GM19468 (cell line): ENCODE data around the gene TSPAN32.

Source experiments
- ATAC-seq: cut with Tn5 transposase; IDR thresholded peaks from one replicate; pipeline ENCODE4 v1.9.1; 2021; ENCODE audit warnings: mild to moderate bottlenecking, moderate library complexity, moderate number of reproducible peaks; ENCODE audit not compliant: unreplicated experiment; ENCODE audit errors: extremely low read depth

The TSPAN32 gene

DNA sequence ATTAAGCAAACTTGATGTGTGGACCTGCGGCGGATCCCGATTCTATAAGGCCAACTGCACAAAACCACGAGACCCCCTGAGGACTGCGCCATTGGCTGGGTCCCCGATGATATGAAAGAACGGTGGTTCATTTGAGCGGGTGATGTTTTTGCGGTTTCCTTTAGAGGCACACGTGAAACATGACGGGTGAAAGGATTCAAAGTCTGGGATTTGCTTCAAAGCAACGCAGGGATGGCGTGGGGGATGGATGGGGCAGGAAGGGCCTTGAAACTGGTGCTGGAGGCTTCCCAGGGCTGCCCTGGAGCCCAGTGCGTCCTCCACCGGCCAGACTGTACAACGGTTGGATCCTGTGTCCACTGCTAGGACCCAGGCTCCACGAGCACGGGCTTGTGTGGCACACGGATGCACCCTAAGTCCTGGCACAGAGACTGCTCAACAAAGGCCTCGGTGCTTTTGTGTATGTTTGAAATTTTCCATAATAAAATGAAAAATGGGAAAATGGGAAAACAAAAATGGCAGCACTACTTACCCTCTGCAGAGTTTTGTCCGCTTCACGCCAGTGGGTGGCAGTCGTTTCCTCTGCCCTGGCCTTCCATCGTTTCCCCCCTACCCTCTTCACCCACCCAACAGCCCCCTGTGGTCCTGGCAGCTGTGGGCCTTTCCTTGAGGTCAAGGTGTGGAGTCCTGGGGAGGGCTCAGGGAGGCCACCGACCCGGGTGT, 35.1 kb upstream of the TSPAN32 start:
- ATAC-seq = no peak

DNA sequence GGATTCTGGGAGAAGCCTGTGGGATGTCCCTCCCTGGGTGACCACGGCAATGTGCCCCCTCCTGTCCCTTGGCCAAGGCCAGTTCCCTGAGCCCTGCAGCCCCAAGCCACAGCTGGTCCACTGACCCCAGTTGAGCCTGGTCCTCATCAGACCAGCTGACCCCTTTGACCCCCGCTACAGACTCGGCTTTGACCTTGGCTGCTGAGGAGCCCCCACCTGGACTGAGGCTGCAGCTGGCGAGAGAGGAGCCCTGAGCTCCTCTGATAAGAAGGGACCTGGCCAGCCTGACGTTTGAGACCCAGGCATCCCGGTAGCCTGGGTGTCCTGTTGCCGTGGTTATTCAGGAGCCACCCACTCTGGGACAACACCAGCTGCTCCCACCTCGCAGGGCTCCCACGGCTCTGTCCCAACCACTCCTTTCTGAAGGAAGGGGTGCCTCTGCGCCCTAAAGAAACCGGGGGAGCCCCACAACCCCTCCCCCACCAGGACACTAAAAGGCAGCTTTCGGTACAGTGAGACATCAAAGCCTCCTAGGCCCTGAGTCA, 34.4 kb upstream of the TSPAN32 start:
- no peak for ATAC-seq

DNA sequence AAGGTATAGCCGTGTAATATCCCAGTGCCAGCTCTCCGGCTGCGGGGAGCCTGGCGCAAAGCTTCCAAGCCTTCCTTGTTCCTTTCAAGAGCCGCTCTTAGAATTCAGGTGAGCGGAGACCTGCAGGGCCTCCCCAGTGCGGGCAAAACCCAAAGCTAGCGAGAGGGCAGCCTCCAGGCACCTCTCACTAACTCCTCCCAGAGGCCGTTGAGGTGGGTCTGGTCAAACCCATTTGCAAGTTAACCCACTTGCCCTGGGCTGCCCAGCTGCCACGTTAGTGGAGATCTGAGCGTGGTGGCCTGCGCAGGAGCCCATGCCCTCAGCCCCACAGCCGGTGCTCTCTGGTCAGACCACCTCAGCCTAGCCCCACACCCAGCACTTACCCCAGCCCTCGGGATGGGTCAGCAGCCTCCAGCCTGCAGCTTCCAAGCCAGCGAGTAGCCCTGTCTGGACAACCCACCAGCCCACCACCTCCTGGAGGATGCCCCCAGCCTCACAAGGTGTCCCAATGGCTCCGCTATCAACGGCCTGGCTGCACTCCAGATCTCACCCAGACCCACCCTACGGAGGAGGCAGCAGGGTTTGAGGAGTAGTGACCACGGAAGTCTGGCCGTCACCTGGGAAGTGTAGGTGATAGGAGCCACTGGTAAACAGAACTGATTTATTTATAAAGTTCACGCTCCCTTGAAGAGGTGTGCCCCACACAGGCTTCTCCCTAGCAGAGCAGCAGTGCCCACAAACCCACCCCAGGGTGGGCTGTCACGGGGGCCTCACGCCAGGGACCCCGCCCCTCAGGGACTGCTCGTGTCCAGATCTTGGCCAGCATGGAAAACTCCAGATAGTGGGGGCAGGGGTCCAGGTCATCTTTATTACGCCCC, 33.7 kb upstream of the TSPAN32 start:
- ATAC-seq = no peak

DNA sequence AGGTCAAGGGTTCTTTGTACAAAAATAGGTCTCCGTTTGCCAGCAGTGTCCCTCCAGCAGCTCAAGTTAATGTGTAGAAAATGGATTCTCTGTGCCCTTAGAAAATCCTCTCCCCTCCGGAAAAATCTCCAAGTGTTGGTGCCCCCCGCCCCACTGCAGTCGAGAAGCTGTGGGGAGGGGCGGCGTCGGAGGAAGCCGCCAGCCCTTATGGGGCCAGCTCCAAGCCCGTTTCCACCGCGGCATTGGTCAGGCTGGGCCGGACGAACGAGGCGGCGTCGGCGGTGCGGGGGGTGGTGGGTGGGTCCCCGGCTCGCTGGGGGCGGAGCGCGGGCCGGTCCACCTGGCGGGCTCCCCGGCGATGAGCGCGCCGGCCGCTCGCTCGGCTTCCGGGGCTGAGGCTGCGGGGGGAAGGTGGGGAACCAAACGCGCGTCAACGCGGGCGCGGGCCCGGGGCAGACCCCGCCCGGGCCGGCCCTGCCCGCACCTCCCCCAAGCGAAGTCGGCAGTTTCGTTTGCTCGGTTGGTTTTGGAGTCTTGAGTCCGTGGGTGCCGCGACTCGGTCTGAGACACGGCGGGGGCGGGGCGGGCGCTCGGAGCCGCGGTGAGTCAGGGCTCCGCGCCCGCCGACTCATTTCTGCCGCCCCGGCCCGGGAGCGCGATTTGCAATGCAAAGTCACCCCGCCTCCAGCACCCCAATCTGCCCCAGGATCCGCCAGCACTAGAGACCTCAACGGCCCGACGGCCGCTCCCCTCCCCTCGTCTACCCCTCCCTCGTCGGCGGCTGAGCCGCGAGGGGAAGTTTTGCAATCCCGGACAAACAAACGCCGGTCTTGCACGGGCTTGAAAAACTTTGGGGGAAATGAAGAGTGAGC, 32.8 kb upstream of the TSPAN32 start:
- no peak for ATAC-seq

DNA sequence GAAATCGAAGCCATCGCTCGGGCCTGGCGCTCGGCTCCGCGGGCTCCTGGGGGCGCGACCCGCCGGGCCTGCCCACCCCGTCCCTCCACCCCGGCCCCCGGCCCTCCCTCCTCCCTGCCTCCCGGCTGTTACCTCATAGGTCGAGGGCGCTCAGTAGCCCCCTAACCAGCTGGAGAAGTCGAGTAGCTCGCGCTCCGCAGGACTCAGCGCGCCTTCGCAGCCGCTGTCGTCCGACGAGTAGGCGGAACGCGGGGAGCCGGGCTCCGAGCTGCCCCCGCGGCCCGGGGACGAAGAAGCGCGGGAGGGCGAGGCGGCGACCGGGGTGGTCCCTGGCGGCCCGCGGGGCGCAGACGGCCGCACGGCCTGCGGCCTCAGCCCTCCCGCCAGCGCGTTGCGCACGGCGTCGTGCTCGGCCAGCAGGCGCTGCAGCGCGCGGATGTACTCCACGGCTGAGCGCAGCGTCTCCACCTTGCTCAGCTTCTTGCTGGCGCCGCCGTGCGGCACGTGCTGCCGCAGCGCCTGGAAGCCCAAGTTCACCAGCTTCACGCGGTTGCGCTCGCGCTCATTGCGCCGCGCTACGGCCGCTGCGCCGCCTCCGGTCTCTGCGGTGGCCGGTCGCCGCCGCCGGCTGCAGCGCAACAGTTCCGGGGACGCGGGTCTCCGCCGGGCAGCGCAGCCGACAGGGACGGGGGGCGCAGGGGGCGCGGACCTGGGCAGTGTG, 32.1 kb upstream of the TSPAN32 start:
- no peak for ATAC-seq

DNA sequence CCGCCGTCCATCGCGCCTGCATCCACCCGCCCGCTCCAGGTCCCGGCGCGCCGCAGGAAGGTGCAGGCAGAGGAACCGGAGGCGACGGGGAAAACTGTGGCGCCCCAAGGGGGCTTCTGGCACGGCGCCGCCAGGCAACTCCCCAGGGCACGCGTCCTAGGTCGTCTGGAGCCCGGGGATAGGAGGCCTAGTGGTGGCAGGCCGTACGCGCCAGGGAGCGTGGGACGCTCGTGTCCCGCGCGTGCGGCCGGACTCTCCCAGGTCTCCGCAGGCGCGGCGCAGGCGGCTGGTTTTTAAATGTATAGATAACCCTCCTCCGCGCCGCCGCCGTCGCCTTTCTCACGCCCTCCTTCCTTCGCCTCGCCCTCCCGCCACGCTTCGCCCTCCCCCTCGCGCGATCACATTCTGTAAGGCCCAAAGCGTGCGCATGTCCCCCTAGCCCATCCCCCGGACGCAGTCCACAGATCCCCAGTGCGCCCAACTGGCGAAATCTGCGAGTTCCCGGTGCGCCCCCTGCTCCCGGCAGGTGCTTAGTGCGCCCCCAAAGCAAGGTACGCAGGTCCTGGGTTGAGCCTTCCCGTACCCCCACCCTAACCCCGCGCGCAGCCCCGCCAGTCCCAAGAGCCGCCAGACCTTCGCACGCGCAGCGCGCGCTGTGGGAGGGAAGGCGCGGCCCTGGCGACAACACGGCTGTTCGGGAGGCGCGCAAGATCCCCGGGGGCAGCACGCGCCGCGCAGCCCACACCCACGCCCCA, 31.3 kb upstream of the TSPAN32 start, which contains the start of gene ASCL2:
ASCL2 (minus strand) TSS at position 267 of the 755 bp plus-strand sequence; CDS start at position 11, 256 bp downstream.
- ATAC-seq = no peak

DNA sequence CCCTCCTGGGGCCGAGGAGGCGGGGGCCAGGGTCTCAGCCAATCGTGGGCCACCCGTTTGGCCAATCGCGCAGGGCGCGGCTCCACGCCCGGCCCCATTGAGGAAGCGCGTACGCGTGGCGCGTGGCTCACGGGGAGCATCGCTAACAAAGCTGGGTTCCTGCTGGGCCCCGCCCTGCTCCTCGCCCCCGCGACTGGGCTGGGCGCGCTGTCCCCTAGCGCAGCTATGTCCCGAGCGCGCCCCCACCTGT, 30.8 kb upstream of the TSPAN32 start:
- ATAC-seq = no peak

DNA sequence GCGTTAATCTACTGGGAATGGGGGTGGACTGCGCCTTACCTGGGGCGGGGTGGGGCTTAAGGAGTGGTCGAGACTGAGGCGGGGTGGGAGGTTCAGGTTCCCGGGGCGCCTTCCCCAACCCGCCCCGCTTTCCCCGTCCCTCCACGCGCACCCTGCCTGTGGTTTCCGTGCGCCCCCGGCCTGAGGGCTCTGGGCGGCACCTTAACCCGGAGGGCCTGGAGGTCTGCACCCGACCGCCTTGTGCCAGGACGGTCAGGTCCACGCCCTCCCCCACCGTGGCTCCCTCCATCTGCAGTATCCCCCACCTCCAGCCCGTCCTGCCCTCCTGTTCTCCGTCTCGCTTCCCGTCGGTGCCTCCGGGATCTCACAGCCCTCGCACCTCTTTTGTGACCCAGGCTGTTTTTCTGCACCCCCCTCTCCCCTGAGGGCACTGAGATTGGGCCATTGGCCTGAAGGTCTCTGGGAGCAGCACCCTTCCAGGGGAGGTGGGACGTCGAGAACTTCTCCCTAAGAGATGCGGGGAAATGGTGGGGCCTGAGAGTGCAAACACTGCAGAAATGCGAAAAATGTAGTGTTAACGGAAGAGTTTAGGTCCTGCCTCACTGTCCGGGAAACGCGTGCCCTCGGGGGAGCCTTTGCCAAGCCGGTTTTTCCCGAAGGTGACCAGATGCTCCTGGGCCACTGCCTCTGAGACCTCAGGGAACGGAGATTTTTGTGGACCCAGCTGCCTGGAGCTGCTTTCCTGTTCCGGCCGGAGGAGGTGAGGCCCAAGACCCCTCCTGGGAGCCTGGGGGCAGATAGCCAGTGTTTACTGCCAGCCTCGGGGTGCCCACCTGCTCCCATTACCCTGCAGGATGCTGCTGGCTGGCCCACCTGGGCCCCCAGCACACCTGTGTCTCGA, 30.2 kb upstream of the TSPAN32 start:
- ATAC-seq = no peak

DNA sequence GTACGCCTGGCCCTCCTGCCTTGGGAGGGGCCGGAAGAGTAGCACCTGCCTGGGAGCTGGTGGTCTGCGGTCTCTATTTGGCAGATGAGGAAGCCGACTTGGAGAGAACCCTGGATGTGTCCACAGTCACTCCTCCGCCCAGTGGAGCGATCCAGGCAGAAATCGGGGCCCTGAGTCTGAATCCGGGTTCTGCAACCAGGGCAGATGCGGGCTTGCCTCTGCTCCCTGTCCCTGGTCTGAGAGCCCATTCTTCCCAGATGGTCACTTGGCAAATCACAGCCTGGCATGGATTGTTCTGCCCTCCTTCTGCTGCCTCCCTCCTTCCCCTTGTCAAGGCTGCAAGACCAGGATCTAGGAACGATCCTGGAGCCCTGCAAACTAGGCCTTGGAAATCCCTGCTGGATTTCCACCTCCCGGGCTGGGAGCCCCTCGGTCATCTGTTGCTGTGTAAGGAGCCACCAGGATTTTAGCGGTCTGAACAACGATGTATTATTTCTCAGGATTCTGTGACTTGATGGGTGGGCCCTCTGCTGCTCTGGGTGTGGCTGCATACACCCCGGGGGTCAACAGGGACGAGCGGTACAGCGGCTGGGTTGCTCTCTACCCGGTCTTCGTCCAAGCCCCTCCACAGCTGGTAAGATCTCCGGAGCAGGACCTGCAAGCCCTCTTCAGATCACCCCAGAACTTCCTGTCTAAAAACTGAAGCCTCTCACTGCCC, 29.4 kb upstream of the TSPAN32 start:
- no peak for ATAC-seq

DNA sequence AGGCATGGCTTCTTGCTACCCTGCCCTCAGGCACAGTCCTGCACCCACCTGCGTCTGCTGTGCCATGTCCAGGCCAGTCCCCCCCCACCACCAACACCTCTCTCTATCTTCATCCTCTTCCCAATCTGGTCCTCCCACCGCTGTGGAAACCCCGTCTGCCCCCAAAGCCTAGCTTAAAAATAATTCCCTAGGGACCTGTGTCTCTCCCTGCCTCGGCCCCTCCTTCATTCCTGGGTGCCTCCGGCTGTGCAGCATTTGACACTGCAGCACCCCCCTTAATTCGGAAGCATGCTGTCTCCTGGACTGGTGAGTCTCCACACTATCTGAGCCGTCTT, 28.9 kb upstream of the TSPAN32 start:
- no peak for ATAC-seq

DNA sequence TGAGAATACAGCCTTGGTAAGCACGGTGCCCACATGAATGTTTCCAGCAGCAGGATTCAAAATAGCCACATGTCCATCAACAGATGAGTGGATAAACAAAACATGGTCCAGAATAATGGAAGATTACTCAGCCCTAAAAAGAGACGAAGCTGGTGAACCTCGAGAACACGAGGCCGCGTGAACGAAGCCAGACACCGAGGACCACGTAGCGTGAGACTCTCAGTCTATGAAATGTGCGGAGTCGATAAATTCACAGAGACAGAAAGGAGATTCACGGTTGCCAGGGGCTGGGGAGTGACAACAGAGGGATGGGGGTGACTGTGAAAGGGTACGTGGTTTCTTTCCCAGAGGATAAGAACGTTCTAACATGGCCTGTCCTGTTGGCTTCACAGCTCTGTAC, 28.5 kb upstream of the TSPAN32 start:
- ATAC-seq = no peak

DNA sequence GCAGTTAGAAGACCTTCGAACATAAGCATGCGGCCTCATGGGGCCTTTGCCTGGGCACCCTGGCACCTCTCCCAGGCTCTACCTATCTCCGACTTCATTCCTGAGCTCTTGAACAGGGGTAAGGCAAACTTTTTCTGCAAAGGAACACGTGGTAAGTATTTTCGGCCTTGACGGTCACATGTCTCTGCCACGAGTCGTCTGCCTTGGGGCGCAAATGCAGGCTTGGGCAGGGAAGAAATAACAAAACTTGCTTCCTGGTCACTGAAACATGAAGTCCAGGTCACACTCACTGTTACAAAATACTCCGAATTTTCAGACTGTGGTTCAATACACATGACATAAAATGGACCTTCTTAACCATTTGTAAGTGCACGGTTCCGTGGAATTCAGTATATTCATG, 28.0 kb upstream of the TSPAN32 start:
- ATAC-seq = no peak

DNA sequence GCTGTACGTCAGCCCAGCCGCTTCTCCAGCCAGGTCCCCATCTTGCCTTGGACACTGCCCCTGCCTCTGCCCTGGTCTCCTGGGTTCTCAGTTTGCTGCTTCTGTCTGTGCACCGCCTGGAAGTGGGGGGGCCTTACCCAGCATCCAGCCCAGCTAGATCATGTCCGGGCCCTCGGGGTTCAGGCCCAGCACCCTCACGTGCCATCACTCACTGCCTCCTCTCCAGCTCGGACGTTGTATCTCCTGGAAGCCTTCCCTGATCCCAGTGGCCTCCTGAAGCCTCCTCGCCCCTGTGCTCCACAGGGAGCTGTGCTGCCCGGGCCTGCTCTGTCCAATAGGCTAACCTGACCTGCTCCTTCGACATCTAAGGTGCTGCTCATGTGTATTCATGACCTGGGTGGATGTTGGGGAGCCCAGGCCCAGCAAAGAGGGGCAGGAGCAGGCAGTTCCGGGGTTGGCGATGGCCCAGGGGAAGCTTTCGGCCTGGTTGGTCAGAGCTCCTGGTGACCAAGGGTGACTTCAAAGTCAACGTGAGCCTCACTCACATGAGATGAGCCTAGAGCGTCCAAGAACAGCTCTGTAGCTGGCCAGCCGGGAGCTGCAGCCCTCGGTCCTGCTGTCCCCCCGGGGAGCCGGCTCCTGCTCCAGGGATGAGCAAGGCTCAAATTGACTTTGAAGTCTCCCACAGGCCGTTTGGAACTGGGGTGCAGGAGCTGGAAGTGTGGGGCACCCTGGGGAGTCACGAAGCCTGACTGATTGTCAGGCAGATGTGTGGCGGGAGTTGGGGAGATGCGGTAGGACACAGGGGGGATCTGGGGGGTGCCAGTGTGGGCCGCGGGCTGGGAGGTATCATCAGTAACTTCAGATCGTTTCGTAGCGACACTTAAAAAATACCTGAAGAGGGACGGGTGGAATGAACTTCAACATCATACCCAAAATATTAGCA, 26.2 kb upstream of the TSPAN32 start:
- ATAC-seq = no peak

DNA sequence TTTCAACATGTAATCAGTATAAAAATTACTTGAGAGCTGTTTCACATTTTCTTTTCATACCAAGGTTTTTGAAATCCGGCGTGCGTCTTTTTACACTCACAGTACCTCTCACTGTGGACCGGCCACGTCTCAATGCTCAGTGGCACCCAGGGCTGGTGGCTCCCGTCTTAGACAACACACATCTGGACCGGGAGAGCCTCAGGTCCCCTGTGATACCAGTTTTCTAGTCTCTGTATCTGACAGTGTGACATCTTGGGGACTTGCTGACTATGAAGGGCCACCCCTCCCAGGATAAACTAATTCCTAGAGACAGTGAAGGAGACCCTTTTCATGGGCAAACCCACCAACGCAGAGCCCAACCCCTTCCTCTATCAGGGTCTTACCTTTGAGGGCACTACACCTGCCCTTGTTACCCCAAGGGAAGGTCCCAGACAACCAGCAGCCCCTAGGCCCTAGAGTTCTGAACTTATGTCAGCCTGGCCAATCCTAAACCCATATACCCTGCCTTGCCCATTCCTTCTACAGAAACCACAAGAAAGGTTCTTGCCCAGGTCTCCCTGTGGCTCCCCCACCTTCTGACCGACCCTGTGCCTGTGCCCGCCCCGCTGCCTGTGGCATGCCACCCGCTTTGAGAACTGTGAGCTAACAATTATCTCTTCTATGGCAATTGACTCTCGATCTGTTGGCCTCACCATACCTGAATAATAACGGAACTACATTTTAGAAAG, 25.4 kb upstream of the TSPAN32 start:
- ATAC-seq = no peak

DNA sequence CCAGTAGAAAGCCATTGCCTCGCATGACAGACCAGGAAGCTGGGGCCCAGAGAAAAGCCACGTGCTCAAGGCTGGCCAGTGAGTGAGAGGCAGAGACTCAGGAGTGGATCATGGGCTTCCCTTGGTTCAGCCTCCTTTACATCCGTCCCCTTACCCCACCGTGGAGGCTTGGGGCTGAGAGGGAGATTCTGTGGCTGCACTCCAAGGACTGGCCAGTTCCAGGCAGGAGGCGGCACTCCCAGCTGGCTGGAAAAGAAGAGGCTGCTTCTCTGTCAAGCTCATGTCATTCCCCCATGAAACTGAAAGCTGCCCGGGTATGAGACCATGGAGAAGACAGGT, 24.8 kb upstream of the TSPAN32 start:
- ATAC-seq = no peak

DNA sequence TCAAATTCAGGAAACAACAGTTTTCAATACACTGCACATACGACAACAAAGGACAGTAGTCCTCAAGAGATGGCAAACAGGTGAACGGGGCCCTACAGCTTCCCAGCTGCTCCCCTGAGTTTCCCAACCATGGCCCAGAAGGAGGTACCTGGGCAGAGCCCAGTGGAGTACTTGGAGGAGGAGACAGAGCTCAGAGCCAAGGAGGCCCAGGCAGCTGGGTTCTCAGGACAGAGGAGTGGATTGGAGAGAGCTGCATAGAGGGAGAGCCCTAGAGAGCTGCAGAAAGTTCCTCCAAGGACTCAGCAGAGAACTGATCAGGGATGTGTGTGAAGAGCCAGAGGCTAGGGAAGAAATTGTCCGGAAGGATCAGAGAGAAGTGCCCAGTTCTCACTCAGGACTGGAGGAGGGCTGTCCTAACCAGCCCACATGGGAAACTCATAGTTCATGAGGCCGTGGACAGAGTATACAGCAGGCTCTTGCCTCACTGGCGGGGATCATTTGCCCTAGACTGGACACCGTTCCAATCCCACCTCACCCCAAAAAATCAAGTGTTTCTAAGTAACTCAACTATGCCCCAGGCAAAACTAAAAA, 23.8 kb upstream of the TSPAN32 start:
- ATAC-seq = no peak
